WTC11 (cell line): Measurements from ENCODE around the gene NUB1.

ENCODE experiments used
- TCF7 ChIP-seq: sonication (generic); formaldehyde crosslinking; IDR thresholded peaks from 2 replicates; pipeline ENCODE4 v1.8.0; 2022; ENCODE audit warnings: mild to moderate bottlenecking, low read depth, missing genetic modification reagents, moderate library complexity
- ZNF263 ChIP-seq: sonication (generic); formaldehyde crosslinking; IDR thresholded peaks from 2 replicates; pipeline ENCODE4 v1.8.1; 2022; ENCODE audit warnings: low read depth, mild to moderate bottlenecking, moderate library complexity, missing genetic modification reagents

- TF ChIP-seq TCF7: no peak
- no peak for TF ChIP-seq ZNF263 (CRISPR knock-in tag)
These were observed 40.7 kb downstream of the NUB1 start for GRCh38 chr7:151382079-151382885.
